Lung (tissue), 12 donors: ENCODE data around the gene ZFP92. TPM values are rescaled to one million over a fixed set of nuclear protein-coding genes. Genes with fewer than 3 reads are reported as not detected.
"Not testable (repeated sequence)": the region's sequence is repeated elsewhere in the genome, so short reads cannot be mapped to it uniquely, and the experiment has no call there.

Experiments
- ATAC-seq: fragments of 200-7000 bp; cut with Tn5 transposase; one replicate; pipeline ENCODE4 v1.9.1; 2020; ENCODE audit warnings: moderate number of reproducible peaks; ENCODE audit not compliant: insufficient read depth, low FRiP score
- DNase-seq, 3 donors: peaks; one replicate each; pipeline ENCODE4 v3.0.0-alpha.2; 2013 to 2017
- H3K27ac ChIP-seq, 2 donors: one replicate each; pipeline ENCODE4 v1.5.1; 2013; ENCODE audit warnings: mild to moderate bottlenecking in 2 of 2, moderate library complexity in 2 of 2, control low read depth in 1 of 2, inconsistent platforms in 1 of 2, low read depth in 1 of 2, low read length in 1 of 2
- H3K27me3 ChIP-seq, 3 donors: one replicate each; pipeline ENCODE4 v1.5.1; 2013; ENCODE audit warnings: low read length in 2 of 3; ENCODE audit not compliant: control insufficient read depth in 3 of 3, insufficient read depth in 3 of 3
- H3K36me3 ChIP-seq, 4 donors: one replicate each; pipeline ENCODE4 v1.5.1; 2013; ENCODE audit warnings: low read length in 4 of 4, mild to moderate bottlenecking in 1 of 4, moderate library complexity in 1 of 4; ENCODE audit not compliant: control insufficient read depth in 4 of 4, insufficient read depth in 4 of 4
- H3K4me1 ChIP-seq, 5 donors: one replicate each; pipeline ENCODE4 v1.5.1; 2013; ENCODE audit warnings: low read length in 5 of 5, mild to moderate bottlenecking in 2 of 5, moderate library complexity in 1 of 5; ENCODE audit not compliant: control insufficient read depth in 5 of 5, insufficient read depth in 5 of 5
- H3K4me3 ChIP-seq: one replicate; pipeline ENCODE4 v1.5.1; 2013; ENCODE audit warnings: mild to moderate bottlenecking, control low read depth, moderate library complexity
- H3K9ac ChIP-seq, 2 donors: one replicate each; pipeline ENCODE4 v1.5.1; 2013; ENCODE audit warnings: low read length in 2 of 2, control low read depth in 1 of 2; ENCODE audit not compliant: insufficient read depth in 1 of 2
- H3K9me3 ChIP-seq, 4 donors: one replicate each; pipeline ENCODE4 v1.5.1; 2013; ENCODE audit warnings: low read length in 3 of 4, mild to moderate bottlenecking in 1 of 4, moderate library complexity in 1 of 4; ENCODE audit not compliant: control insufficient read depth in 4 of 4, insufficient read depth in 3 of 4
- WGBS, 2 donors: extraction: QIAGEN DNeasy Blood & Tissue Kit; methylation state at CpG; one replicate each; pipeline ENCODE4 v1.1.7; 2013; 5-methylcytosine and 5-hydroxymethylcytosine counted together
- polyA plus RNA-seq, 2 donors: library from polyadenylated mRNA; stranded (reverse); fragments of 200-250 nt; gene quantifications; one replicate each; pipeline ENCODE4 v1.2.1, GENCODE V29; 2013
- total RNA-seq, 2 donors: library from RNA; depleted of rRNA in 1 of 2; stranded (reverse); fragments of >200 nt in 1 of 2; gene quantifications; one replicate each; pipeline ENCODE4 v1.2.1, GENCODE V29; 2014 to 2021
- TF ChIP-seq, protein P1 (sequence below): IDR thresholded peaks from 2 replicates; pipeline ENCODE4 v1.5.1; 2012; ENCODE audit warnings: mild to moderate bottlenecking; ENCODE audit errors: control extremely low read depth, extremely low read depth
- donor health status: control.
- donor health status: control.
- donor health status: Bipolar disorder and iron deficiency.
- donor health status: healthy.
- donor health status: DM: yes; HTN: yes; CAD: no.

ZFP92 gene
- total and polyA plus RNA-seq, 4 donors: 0.69 to 3.6 (median 1.5) TPM

DNA sequence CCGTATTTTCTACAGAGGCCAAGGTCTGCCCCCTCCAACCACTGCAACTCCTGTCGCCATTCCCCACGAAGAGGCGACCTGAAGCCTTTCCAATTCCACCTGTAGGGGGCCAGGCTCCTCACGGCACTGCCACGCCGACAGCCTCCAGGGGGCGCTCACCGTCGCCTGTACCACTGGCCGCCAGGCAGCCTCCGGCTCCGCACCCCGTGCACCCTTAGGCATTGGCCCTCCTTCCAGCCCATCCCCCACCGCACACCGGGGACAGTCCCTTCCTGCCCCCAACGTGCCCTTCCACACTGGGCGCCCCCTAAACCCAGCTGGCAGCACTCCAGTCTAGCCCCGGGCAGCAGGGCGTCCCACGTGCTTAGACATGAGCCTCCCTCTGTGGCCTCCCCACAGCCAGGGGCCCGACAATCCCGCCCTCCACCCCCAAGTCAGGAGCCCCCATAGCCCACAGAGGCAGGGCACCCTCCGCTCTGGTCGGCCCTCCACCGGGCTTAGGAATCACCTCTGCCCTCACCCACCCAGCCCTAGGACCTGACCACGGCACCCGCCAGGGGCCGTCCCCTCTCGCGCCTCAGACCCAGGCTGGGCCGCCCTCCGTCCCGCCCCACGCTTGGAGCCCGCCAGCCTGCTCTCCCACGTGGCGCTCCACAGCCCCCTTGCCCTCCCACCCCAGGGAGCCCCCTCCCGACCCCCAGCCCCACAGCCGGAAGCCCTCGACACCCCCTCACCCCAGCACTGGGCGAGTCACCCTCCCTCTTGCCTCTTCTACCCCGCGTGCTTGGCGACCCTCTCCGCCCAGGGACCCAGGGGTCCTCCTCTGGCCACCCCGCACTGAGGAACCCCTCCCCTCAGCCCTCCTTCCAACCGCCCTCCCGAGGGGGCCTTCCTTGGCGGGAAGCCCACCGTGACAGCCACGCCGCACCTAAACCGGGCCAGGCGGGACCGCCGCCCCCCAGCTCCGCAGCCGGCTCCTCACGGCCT is 10.8 kb upstream of the ZFP92 start:
- DNase-seq: no peak
- TF ChIP-seq, protein P1, sequence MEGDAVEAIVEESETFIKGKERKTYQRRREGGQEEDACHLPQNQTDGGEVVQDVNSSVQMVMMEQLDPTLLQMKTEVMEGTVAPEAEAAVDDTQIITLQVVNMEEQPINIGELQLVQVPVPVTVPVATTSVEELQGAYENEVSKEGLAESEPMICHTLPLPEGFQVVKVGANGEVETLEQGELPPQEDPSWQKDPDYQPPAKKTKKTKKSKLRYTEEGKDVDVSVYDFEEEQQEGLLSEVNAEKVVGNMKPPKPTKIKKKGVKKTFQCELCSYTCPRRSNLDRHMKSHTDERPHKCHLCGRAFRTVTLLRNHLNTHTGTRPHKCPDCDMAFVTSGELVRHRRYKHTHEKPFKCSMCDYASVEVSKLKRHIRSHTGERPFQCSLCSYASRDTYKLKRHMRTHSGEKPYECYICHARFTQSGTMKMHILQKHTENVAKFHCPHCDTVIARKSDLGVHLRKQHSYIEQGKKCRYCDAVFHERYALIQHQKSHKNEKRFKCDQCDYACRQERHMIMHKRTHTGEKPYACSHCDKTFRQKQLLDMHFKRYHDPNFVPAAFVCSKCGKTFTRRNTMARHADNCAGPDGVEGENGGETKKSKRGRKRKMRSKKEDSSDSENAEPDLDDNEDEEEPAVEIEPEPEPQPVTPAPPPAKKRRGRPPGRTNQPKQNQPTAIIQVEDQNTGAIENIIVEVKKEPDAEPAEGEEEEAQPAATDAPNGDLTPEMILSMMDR: peak; percentile 28
- Histone ChIP-seq H3K9me3 (peaks cover 0 to 3% (median 0%) of the 10 kb centered on the region in 4 donors), H3K9ac (no peak overlapping the region), H3K4me1 (no peaks in the 10 kb centered on the region), H3K27me3 (peaks cover 0 to 5% (median 0%) of the 10 kb centered on the region in 3 donors), H3K27ac (no peak overlapping the region), H3K4me3 (no peak overlapping the region), H3K36me3 (no peaks in the 10 kb centered on the region)
- WGBS, 2 donors: 60 to 82% methylated on average over 34 to 60 of the region's 60 CpGs
- no peak for ATAC-seq

DNA sequence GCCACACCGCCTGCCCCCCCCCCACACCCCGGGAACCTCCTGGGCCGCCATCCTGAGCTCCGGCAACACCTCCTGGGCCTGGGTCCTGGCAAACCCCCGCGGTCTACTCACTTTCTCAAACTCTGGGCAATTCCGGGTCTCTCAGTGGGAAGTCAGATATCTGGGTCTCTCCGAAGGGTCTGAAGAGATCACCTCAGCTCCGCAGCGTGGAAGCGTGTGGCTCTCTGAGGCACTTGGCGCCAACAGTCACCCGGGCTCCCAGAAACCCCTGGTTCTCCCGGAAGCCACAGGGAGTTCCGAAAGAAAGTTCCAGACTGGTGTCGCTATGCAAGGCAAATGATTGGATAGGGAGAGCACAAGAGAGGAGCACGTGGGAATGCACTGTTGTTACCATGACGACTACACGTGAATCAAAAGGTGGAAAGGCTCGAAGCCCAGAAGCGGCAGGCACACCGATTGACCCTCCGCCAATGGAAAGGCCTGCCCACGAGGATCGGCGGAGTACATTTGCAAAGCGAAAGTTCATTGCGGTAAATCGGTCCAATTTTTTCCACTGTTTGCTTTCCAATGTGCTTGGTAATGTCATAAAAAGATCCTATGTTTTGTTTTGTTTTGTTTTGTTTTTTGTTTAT is 10.0 kb upstream of the ZFP92 start, which contains the start of gene PNMA6E:
PNMA6E (minus strand) TSS at position 218 of the 632 bp plus-strand sequence. CDS start 2,501 bp downstream, outside the sequence.
- 93 to 98% methylated on average over 29 of the region's 29 CpGs for WGBS, 2 donors
- H3K9me3 ChIP-seq: peaks cover 0 to 3% (median 0%) of the 10 kb centered on the region in 4 donors
- no peaks in the 10 kb centered on the region for H3K36me3 ChIP-seq
- no peak for ATAC-seq
- no peak within 1 kb of the TSS for H3K4me3 ChIP-seq
- H3K27ac ChIP-seq: no peak within 1 kb of the TSS
- TF ChIP-seq, protein P1: no peak
- no peak for DNase-seq
- H3K4me1 ChIP-seq: no peaks in the 10 kb centered on the region
- peaks cover 0 to 1% (median 0%) of the 10 kb centered on the region in 3 donors for H3K27me3 ChIP-seq
- no peak within 1 kb of the TSS for H3K9ac ChIP-seq

DNA sequence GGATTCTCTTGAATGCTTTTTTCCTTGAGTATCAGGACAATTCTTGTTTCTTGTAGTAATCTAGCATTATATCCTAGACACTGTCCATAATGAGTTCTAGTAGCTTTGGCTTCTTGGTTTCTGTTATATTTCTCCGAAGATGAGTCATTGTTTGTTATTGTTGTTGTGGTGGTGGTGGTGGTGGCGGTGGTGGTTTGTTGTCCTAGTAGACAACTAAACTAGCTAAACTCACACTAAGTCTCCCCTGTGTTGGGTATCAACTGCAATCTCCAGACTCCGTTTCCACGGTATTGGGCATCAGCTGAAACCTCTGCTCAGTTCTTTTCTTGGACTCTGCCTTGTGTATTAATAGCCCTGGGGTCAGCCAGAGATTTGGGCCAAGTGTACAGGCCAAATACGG is 6.9 kb upstream of the ZFP92 start:
- not testable (repeated sequence) for DNase-seq, H3K27me3 ChIP-seq, H3K4me3 ChIP-seq, H3K4me1 ChIP-seq, H3K9me3 ChIP-seq, H3K9ac ChIP-seq, ATAC-seq, H3K36me3 ChIP-seq, H3K27ac ChIP-seq
- 80 to 98% methylated on average over 5 of the region's 5 CpGs for WGBS, 2 donors

DNA sequence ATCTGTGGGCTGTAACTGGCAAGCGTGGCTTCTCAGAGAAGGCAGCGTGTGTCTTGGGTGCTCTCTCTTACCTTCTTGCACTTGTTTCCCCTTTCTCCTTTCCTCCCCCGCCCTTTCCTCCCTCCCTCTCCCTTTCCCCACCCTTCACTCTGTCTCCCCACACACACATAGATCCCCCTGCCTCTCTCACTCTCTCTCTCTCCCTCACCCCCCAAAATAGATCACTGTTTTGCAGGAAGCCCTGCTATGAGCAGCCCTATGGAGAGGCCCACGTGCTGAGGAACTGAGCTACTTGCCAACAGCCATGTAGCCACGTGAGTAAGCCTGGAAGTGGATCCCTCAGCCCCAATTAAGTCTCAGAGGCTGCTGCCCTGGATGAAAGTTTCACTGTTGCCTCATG is 5.8 kb upstream of the ZFP92 start:
- Histone ChIP-seq H3K9me3 (no peaks in the 10 kb centered on the region), H3K4me3 (no peak overlapping the region), H3K27me3 (no peaks in the 10 kb centered on the region), H3K27ac (no peak overlapping the region), H3K4me1 (no peaks in the 10 kb centered on the region), H3K36me3 (no peaks in the 10 kb centered on the region), H3K9ac (no peak overlapping the region)
- no peak for ATAC-seq
- 9 to 46% methylated on average over 4 to 5 of the region's 5 CpGs for WGBS, 2 donors
- DNase-seq: no peak
- TF ChIP-seq, protein P1: no peak
